GM18498 (cell line): ENCODE measurements around the gene CEMIP.
A peak's percentile ranks its signal among the peaks of the same experiment; 100 is the strongest.
"Not testable (repeated sequence)": the region's sequence is repeated elsewhere in the genome, so short reads cannot be mapped to it uniquely, and the experiment has no call there.

Experiments
- ATAC-seq: cut with Tn5 transposase; IDR thresholded peaks from one replicate; pipeline ENCODE4 v1.9.1; 2021; ENCODE audit warnings: mild to moderate bottlenecking, moderate library complexity; ENCODE audit not compliant: unreplicated experiment

Gene CEMIP

DNA sequence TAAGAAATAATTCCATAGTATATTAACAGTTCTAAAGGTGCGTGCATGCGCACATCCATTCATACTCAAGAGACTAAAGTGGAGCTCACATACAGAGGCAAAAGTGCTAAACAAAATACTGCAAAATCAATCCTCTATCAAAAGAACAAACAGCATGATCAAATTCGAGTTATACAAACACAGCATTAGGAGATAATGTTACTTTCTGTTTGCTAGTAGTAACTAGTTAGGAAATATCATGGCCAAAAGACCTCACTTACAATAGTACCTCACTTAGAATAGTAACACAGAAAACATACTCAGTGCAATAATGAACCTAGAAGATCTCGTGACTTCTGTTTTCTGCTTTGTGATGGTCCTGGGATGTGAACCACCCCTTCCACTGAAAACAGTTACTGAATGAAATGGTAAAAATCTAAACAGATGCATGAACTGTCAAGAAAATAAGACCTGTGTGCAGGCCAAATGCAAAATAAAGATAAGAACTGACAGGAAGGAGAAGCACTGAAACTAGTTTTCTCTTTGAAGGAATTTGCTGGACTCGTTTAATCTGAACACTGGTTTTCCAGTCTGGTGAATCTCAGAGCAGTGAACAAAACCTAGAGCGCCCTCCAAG lies 20.9 kb upstream of the CEMIP start:
- ATAC-seq: no peak

DNA sequence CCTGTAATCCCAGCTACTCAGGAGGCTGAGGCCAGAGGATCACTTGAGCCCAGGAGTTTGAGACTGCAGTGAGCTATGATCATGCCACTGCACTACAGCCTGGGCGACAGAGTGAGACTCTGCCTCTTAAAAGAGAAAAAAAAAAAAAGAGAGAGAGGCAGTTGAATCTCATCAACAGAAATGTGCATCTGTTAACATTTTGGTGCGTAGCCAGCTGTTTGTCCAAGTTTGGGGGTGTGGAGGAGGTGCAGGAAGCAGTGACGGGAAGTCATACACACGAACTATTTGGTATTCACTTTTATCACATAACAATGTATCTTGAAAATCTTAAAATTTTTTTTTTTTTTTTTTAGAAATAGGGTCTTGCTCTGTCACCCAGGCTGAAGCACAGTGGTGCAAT lies 18.2 kb upstream of the CEMIP start:
- ATAC-seq: no peak

DNA sequence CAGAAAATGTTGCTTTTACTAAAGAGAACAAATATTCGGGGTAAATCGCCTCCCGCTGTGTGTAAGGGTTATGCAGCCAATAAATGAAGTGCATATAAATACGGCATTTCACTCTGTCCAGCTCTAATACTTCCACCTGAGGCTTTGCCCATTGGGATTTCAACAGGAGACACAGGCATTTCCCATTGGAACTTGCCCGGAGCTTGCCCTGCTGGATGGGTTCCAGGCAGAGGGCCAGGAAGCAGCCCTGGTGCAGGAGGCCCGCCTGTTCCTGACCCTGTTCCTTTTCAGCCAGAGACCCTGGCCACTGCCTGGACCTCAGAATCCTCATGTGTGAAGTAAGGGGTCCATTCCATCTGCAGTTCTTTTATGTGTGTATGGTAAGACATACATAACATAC lies 17.4 kb upstream of the CEMIP start:
- no peak for ATAC-seq

DNA sequence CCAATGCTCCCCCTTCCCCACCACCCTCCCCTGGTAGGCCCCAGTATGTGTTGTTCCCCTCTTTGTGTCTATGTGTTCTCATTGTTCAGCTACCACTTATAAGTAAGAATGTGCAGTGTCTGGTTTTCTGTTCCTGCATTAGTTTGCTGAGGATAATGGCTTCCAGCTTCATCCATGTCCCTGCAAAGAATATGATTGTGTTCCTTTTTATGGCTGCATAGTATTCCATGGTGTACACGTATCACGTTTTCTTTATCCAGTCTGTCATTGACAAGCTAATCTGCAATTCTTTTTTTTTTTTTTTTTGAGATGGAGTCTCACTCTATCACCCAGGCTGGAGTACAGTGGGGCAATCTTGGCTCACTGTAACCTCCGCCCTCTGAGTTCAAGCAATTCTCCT lies 15.9 kb upstream of the CEMIP start:
- ATAC-seq: not testable (repeated sequence)

DNA sequence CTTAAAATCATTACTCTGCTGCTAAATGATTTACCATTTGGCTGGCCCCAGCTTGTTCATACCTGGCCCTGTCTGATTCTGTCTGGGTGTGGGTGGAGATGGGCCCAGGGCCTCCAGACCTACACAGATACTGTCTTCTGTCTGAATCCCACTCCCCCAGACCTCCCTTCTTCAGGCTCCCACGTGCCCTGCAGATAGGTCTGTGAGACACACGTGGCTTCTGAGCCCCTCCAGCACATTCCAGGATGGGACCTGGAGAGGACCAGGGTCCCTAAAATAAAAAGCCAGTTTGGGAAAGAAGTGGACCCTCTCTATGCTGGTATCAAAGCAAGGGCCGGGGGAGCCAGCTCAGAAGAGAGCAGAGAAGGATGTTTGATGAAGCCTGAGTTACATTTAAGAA lies 14.6 kb upstream of the CEMIP start:
- ATAC-seq: no peak

DNA sequence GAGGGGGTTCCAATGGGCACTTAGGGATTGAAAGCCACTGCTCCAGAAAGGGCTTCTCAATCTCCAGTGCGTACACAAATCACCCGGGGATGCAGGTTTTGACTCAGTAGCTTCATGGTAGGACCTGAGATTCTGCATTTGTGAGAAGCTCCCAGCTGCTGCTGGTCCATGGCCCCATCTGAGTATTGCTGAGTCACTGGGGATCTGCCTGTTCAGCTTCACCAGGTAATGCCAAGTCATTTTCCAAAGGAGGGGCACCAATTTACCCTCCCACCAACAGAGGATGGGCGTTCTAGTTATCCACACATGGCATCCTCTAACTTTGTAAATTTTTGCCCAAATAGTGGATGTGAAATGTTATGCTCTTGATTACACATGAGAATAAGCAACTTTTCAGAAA lies 12.9 kb upstream of the CEMIP start:
- no peak for ATAC-seq

DNA sequence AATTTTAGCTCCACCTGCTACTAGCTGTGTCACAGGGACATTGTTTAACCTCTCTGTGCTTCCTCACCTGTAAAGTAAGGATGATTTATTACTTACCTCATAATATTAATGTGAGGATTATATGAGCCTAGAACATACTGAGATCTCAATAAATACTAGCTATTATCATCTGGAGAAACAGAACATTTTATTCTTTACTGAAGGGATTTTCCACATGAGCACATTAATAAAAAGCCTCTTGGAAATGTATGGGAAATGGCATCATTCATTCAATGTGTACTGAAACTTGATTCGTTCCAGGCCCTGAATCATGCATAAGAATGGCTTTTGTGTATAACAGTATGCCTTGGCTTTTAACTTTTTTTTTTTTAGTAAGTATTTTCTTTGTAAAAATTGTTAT lies 11.0 kb upstream of the CEMIP start:
- ATAC-seq: no peak

DNA sequence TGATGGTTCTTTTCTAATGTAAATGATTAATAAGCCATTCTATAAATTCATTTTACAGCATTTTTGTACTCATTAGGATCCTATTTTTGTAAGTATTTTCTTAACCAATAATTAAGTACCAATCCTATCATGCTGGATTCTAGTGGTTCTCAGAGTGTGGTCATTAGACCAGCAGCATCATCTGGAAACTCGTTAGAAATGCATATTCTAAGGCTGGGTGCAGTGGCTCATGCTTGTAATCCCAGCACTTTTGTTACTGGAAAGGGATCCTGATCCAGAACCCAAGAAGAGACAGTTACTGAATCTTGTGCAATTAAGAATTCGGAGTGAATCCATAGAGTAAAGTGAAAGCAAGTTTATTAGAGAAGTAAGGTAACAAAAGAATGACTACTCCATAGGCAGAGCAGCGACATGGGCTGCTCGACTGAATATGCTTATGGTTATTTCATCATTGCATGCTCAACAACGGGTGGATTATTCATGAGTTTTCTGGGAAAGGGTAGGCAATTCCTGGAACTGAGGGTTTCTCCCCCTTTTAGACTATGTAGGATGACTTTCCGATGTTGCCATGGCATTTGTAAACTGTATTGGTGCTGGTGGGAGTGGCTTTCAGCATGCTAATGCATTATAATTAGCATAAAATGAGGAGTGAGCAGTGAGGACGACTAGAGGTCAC lies 9.9 kb upstream of the CEMIP start:
- no peak for ATAC-seq

DNA sequence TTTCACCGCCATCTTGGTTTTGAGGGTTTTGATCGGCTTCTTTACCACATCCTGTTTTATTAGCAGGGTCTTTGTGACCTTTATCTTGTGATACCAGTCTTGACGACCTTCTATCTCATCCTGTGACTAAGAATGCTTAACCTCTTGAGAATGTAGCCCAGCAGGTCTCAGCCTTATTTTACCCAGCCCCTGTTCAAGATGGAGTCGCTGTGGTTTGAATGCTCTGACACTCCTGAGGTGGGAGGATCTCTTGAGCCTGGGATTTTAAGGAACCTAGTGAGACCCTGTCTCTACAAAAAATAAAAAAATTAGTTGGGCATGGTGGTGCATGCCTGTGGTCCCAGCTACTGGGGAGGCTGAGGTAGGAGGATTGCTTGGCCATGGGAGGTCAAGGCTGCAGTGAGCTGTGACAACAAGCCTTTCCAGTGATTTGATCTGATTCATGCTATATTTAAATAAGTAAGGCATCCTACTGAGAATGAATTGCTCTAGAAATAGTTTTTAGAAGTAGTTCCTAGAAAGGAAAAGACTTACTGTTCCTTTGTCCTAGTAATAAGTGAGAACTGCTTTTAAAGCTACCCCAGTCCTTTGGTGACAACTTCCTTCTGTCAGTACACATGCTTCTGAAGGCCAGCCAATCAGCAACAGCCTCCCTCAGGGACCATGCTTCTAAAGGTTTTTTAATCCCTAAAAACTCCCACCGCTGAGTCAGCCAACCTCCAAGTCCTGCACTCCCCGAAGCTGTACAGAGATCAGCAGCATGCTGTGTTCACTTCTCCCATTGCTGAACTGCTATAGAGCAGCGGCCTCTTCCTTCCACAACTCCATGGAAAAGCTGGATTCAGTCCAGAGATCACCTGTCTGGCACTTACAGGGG lies 9.1 kb upstream of the CEMIP start:
- no peak for ATAC-seq

DNA sequence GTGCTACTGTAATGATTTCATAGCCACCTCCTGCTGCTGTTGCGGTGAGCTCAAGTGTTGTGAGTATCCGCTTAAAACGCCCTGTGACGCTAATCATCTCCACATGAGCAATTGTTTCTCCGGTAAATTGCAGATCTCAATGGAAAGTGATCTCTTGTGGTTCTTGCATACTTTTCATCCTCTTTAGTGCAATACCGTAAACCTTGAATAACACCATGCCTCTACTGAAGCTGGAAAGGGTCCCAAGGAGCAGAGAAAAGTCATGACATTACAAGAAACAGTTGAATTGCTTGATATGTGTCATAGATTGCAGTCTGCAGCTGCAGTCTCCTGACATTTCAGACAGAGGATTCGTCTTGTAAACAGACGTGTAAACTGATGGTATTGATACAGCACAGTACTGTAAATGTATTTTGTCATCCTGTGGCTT lies 6.0 kb upstream of the CEMIP start:
- no peak for ATAC-seq

DNA sequence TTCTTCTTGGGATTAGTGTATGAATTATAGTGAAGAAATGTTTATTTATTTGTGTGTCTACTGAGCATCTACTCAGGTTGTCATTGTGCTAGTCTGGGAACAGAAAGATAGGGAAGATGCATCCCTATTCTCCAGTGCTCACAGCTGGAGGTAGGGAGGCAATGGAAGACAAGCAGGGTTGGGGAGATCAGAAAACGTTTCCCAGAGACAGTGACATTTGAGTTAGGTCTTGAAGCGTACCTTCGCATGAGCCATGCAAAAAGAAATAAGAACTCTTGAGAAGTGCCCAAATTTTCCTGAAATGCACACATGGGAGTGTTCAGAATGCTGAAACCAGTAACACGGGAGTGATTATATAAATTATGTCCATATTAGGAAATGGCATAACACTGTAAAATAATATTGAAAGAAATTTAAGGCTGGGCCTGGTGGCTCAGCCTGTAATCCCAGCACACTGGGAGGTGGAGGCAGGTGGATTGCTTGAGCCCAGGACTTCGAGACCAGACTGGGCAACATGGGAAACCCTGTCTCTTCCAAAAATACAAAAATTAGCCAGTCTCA lies 5.3 kb upstream of the CEMIP start:
- ATAC-seq: no peak

DNA sequence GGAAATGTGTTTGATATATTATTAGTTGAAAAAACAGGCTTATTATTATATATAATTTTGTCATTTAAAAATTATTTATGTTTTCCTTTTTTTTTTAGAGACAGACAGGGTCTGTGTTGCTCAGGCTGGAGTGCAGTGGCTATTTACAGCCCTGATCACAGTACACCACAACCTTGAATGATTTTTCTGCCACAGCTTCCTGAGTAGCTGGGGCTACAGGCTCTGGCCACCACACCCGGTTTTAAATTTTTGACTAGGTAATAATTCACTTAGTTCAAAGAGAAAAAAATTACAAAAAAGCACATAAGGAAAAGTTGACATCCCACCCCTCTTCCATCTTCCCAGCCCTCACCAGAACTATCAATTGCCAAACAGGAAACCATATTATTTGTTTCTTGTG lies 4.7 kb upstream of the CEMIP start:
- no peak for ATAC-seq

DNA sequence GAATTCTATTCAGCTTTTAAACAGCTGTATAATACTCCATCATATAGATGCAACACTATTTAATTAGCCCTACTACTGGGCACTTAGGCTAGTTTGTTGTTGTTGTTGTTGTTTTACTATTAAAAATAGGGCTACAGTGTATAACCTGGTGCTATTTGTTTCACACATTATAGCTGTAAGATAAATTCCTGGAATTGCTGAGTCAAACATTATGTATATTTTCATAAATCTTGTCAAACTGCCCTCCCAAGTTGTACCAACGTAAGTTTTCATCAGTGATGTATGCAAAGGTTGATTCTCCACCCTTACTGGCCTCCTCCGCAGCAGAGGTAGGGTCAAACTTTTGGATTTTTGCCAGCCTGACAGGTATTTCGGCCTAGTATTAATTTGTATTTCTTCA lies 3.8 kb upstream of the CEMIP start:
- no peak for ATAC-seq

DNA sequence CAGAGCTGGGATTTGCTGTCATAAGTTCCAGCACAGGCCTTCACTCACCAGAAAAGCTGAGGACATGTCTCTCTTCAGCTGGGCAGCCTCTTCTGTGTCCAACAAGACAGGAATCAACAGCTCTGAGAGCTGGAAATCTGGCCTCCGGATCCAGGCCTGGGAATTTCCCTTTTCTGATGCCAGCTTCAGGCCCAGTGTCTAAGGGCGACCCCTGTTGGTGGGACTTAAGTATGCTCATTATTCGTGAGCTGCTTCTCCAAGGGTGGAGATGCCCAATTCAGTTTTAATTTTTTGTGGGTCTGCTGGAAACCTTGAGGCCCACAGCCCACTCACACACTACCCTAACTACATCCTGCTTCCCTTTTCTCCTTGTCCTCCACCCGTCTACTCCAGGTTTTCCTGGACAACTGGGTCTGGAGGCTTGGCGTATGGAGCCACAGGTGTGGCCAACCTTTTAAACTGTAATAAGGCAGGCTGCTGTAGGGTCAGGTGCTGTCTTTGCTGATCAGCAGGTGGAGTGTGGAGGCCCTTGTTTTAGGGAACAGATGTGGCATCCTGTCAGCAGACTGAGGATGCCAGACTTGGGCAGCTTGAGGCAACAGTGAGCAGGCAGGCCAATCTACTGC lies 2.6 kb upstream of the CEMIP start:
- ATAC-seq: peak; percentile 51

DNA sequence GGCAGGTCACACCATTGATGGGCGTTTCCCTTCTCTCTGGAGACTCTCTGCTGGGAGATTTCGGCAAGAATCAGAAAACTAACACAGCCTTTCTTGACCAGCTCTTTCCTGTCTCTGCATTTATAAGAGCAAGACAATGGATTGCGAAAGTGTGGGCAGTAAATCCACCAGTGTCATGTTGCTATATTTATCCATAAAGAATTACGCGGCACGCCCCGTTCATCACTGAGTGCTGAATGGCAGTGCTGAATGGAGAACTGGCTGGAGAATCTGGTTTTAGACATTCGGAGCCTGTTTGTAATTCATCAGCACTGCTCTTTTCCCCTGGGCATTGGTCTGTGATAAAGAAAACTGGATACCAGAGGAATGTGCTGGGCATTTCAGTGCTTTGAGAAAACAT lies 2.0 kb upstream of the CEMIP start:
- ATAC-seq: no peak

DNA sequence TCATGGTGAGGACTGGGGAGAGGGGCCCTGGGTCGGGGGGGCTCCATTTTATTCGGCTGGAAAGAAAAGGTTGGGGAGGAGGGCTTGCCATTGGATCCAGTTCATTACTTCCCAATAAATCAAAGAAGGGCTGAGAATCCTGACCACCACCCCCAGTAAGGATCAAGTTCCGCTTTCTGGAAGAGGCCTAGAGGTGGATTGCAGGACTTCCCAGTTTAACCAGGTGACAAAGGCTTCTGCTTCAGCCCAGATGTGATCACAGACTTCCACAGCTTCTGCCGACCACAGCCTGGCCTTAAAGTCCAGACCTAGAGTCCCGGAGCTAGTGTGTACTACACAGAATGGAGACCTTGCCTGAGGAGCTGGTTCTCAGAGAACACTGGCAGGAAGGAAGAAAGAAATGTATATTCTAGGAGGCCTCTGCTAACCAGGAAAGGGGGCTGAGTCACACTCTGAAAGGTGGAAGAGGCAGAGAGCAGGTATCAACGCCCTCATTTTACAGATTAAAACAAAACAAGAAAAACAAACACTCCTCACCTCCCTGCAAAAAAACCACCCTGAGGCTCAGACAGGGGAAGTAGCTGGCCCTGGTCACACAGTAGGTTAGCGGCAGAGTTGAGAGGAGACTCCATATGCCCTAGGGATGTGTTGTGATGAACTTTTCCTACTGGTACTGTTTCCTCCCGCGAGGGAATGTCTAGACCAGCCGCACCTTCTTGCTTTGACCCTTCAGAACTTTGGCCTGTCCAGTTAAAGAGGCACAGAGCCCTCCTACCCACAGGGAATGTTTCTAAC lies 1.1 kb upstream of the CEMIP start:
- ATAC-seq: no peak

DNA sequence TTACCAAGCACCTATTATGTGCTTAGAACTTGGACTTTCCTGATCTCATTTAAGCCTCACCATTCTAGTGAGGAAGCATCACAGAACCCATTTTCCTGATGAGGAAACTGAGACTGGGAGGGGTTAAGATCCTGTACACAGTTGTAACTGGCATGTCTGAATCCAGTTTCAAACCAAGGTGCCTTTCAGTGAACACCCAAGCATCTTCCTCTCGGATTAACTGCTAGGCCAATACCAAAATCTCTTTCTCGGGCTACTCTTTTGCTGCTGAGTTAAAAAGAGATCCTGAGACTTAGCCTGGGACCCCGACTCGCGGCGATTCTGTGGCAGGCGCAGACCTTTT lies 578 bp upstream of the CEMIP start:
- no peak for ATAC-seq

DNA sequence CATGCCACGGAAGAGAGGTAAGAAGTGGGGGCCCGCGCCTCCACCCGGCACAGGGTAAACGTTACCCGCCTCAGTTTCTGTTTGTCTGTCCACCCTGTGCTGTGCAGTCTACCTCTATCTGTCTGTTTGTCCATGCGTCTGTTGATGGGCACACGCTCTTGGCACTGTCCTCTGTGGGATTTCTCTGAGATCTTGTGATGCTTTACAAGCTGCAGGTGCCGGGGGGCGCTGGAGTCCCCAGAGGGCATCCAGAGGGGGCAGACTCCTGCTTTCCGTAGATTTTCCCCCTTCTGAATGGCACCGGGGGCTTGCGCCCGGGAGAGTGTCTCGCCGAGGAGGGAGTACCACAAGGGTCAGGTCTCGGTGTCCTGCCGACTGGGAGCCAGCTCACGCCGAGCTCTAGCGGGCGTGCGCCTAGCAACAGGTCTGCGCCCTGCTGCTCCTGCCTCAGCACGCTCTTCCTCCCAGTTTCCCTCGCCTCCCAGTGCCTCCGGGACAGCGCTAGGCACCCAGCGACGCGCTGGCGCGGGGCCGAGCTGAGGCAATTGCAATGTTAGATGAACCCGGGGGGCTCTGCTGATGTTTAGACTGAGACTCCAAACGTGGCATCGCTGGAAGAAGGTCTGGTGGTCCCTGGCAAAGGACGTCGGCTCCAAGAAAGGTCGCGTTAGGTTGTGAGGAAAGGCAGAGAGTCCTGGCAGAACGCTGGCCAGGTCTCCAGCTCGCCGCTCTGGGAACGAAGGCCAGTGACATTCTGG lies 667 bp downstream of the CEMIP start:
- ATAC-seq: no peak

DNA sequence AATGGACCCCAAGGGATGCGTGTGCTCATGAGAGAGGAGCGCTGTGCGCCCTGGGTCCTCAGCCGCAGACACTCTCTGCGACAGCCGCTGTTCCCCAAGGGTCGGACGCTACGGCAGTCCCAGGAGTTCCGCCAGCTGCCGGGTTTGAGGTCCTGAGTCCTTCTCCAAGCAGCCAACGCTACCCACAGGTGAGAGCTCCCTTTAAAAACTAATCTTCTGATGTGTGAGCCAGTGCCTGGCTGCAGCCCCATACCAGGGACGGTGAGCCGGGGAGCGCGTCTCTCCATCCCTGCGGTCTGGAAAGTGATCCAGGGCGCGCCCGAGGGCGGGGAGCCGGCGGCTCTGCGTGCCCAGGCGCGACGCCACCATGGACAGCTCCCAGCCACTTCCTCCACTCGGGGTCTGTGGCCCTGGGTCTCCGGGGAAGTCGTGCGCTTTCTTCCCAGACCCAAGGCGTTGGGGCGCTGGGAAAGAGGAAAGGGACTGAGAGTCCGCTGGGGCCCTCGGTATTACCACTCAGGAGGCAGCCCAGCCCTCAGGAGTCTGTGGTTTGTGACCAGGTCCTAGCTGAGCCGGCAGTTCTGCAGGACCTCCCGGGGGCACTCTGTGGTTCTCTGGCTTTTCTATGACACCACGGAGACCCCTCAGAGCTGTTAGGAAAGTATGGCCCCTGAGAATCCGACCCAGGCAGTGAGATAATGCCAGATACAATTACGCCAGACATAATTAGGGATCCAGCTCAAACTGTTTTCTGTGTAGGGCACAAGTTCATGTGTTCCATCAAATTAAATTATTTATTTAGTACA lies 1.4 kb downstream of the CEMIP start:
- no peak for ATAC-seq
